Smooth muscle cell (in vitro differentiated cells): ENCODE data around the gene ARID3A. TPM values are rescaled to one million over a fixed set of nuclear protein-coding genes. Genes with fewer than 3 reads are reported as not detected.
"Not testable (repeated sequence)": the region's sequence is repeated elsewhere in the genome, so short reads cannot be mapped to it uniquely, and the experiment has no call there.

Source experiments
- DNase-seq: peaks from one replicate; lab custom pipeline; 2025; ENCODE audit not compliant: unreplicated experiment; lab: John Stamatoyannopoulos, UW
- H2AFZ ChIP-seq: fragments of 200-600 bp; sonication (generic); 2 replicates; pipeline ENCODE4 v1.6.0; 2016; ENCODE audit warnings: antibody characterized with exemption, low read depth, mild to moderate bottlenecking
- H3F3A ChIP-seq: fragments of 200-600 bp; sonication (generic); 2 replicates; pipeline ENCODE4 v1.6.0; 2017; ENCODE audit warnings: antibody characterized with exemption, low read depth
- H3K27ac ChIP-seq: fragments of 200-600 bp; sonication (generic); 2 replicates; pipeline ENCODE4 v1.5.1; 2016; ENCODE audit warnings: low read depth, mild to moderate bottlenecking
- H3K27me3 ChIP-seq: fragments of 200-600 bp; sonication (generic); 2 replicates; pipeline ENCODE4 v1.6.1; 2016; ENCODE audit warnings: low read depth, mild to moderate bottlenecking
- H3K36me3 ChIP-seq: fragments of 200-600 bp; sonication (generic); 2 replicates; pipeline ENCODE4 v1.5.1; 2016; ENCODE audit warnings: low read depth
- H3K4me1 ChIP-seq: fragments of 200-600 bp; sonication (generic); 2 replicates; pipeline ENCODE4 v1.5.1; 2016; ENCODE audit warnings: low read depth
- H3K4me2 ChIP-seq: fragments of 200-600 bp; sonication (generic); 2 replicates; pipeline ENCODE4 v1.6.0; 2016; ENCODE audit warnings: mild to moderate bottlenecking
- H3K4me3 ChIP-seq: fragments of 200-600 bp; sonication (generic); 2 replicates; pipeline ENCODE4 v1.5.1; 2016; ENCODE audit warnings: mild to moderate bottlenecking
- H3K79me2 ChIP-seq: fragments of 200-600 bp; sonication (generic); 2 replicates; pipeline ENCODE4 v1.6.0; 2016; ENCODE audit warnings: low read depth, mild to moderate bottlenecking
- H3K9ac ChIP-seq: fragments of 200-600 bp; sonication (generic); 2 replicates; pipeline ENCODE4 v1.6.0; 2016; ENCODE audit warnings: low read depth
- H3K9me3 ChIP-seq: fragments of 200-600 bp; sonication (generic); replicated peaks from 2 replicates; pipeline ENCODE4 v1.5.1; 2016; ENCODE audit warnings: low read depth
- H4K20me1 ChIP-seq: fragments of 200-600 bp; sonication (generic); 2 replicates; pipeline ENCODE4 v1.6.0; 2016; ENCODE audit warnings: low read depth
- CTCF ChIP-seq: fragments of 200-600 bp; sonication (generic); IDR thresholded peaks from 2 replicates; pipeline ENCODE4 v1.5.1; 2017; ENCODE audit warnings: borderline replicate concordance, mild to moderate bottlenecking, antibody characterized with exemption; ENCODE audit not compliant: insufficient read depth, poor library complexity, severe bottlenecking
- WGBS: methylation state at CpG from one replicate; pipeline ENCODE4 v1.1.7; 2016; ENCODE audit warnings: low lambda C conversion rate; 5-methylcytosine and 5-hydroxymethylcytosine counted together
- polyA plus RNA-seq: library from polyadenylated mRNA; unstranded; fragments of >200 nt; fragmentation: Nextera tagmentation; extraction: Ambion mirVana; gene quantifications from 2 replicates; pipeline ENCODE4 v1.2.1, GENCODE V29; 2016
- total RNA-seq: library from RNA; depleted of rRNA; stranded (reverse); fragments of >200 nt; gene quantifications from 2 replicates; pipeline ENCODE4 v1.2.3, GENCODE V29; 2014

Gene ARID3A
- total and polyA plus RNA-seq, 2 experiments from 2014 or later = 45.7 to 50.3 TPM

DNA sequence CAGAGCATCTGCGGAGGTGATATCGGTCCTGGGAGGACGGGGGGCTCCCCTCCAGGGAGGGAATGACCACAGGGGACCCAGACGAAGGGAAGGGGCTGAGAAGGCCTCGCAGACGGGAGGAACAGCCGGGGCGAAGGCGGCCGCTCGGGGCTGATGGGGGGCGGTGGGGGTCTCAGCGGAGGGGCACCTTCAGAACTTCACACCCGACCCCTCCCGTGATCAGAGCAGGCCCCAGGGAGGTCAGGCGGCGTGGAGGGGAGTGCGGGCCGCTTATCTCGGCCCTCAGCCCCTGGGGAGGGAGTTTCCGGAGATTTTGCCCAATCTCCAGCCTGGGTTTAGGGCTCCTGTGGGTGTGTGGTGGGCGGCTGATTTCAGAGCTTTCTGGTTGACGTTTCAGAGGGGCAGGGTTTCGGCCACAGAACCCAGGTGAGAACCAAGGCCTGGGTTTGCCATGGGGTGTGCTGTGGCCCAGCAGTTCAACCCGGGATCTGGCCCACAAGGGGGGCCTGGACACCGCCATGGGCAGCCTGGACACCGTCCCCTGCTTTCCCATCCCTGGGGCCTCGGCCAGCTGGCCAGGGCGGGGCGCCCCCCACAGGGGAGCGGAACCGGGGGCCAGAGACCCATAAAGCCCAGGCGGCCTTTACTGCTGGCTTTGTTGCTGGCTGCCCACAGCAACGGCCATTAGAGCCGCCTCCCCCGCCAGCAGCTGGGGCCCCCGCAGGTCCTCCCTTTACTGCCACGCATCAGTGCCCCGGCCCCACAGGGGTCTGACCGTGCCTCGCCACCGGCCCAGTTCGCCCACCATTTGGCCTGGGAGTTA is 29.0 kb downstream of the ARID3A start:
- H3K9ac ChIP-seq = no peak overlapping the region
- H4K20me1 ChIP-seq = peaks cover 40% of the 10 kb centered on the region
- no peak for TF ChIP-seq CTCF
- H3K27me3 ChIP-seq = no peaks in the 10 kb centered on the region
- WGBS = 42% methylated on average over 21 of the region's 43 CpGs
- no peak overlapping the region for H2AFZ ChIP-seq
- peaks cover 73% of the 10 kb centered on the region for H3K79me2 ChIP-seq
- DNase-seq = no peak
- H3F3A ChIP-seq = peaks cover 49% of the 10 kb centered on the region
- no peaks in the 10 kb centered on the region for H3K9me3 ChIP-seq
- H3K4me2 ChIP-seq = peak overlapping the region; percentile 85
- H3K4me3 ChIP-seq = no peak overlapping the region
- peaks cover 51% of the 10 kb centered on the region for H3K4me1 ChIP-seq
- peak overlapping the region; percentile 95 for H3K27ac ChIP-seq
- no peaks in the 10 kb centered on the region for H3K36me3 ChIP-seq

GRCh38 chr19:955803-956765 is 30.2 kb downstream of the ARID3A start:
- no peak for DNase-seq
- H3K27ac ChIP-seq = peak overlapping the region; percentile 95
- H3K9ac ChIP-seq = peak overlapping the region; percentile 86
- H3K4me1 ChIP-seq = peaks cover 51% of the 10 kb centered on the region
- H3K79me2 ChIP-seq = peaks cover 84% of the 10 kb centered on the region
- H2AFZ ChIP-seq = no peak overlapping the region
- no peaks in the 10 kb centered on the region for H3K27me3 ChIP-seq
- no peaks in the 10 kb centered on the region for H3K36me3 ChIP-seq
- peaks cover 46% of the 10 kb centered on the region for H3F3A ChIP-seq
- WGBS = 52% methylated on average over 54 of the region's 55 CpGs
- peak overlapping the region; percentile 85 for H3K4me2 ChIP-seq
- TF ChIP-seq CTCF = no peak
- peak overlapping the region; percentile 31 for H3K4me3 ChIP-seq
- H3K9me3 ChIP-seq = no peaks in the 10 kb centered on the region
- H4K20me1 ChIP-seq = peaks cover 42% of the 10 kb centered on the region

- H2AFZ ChIP-seq = no peak overlapping the region
- H3K4me3 ChIP-seq = peak overlapping the region; percentile 31
- TF ChIP-seq CTCF = no peak
- H3K9ac ChIP-seq = peak overlapping the region; percentile 86
- peaks cover 89% of the 10 kb centered on the region for H3K79me2 ChIP-seq
- peak overlapping the region; percentile 85 for H3K4me2 ChIP-seq
- peak overlapping the region; percentile 95 for H3K27ac ChIP-seq
- H3K36me3 ChIP-seq = no peaks in the 10 kb centered on the region
- peaks cover 42% of the 10 kb centered on the region for H4K20me1 ChIP-seq
- H3K9me3 ChIP-seq = no peaks in the 10 kb centered on the region
- no peak for DNase-seq
- peaks cover 45% of the 10 kb centered on the region for H3F3A ChIP-seq
- no peaks in the 10 kb centered on the region for H3K27me3 ChIP-seq
- H3K4me1 ChIP-seq = peaks cover 51% of the 10 kb centered on the region
- WGBS = 21% methylated on average over 16 of the region's 27 CpGs
Observed at GRCh38 chr19:956766-957440, 31.1 kb downstream of the ARID3A start.

GRCh38 chr19:957578-957977 is 31.7 kb downstream of the ARID3A start:
- H3F3A ChIP-seq = peaks cover 39% of the 10 kb centered on the region
- H3K9me3 ChIP-seq, H2AFZ ChIP-seq, DNase-seq, H3K36me3 ChIP-seq, H3K27me3 ChIP-seq: not testable (repeated sequence)
- H3K4me3 ChIP-seq = peak overlapping the region; percentile 31
- H3K27ac ChIP-seq = peak overlapping the region; percentile 95
- peaks cover 48% of the 10 kb centered on the region for H3K4me1 ChIP-seq
- peaks cover 86% of the 10 kb centered on the region for H3K79me2 ChIP-seq
- WGBS = 87% methylated on average over 9 of the region's 9 CpGs
- peak overlapping the region; percentile 86 for H3K9ac ChIP-seq
- peak overlapping the region; percentile 85 for H3K4me2 ChIP-seq
- peaks cover 42% of the 10 kb centered on the region for H4K20me1 ChIP-seq
